GM21786 (cell line): ENCODE measurements around the gene CAMKMT.

Experiments
- ATAC-seq: cut with Tn5 transposase; IDR thresholded peaks from one replicate; pipeline ENCODE4 v1.9.1; 2021; ENCODE audit not compliant: unreplicated experiment

Gene CAMKMT

DNA sequence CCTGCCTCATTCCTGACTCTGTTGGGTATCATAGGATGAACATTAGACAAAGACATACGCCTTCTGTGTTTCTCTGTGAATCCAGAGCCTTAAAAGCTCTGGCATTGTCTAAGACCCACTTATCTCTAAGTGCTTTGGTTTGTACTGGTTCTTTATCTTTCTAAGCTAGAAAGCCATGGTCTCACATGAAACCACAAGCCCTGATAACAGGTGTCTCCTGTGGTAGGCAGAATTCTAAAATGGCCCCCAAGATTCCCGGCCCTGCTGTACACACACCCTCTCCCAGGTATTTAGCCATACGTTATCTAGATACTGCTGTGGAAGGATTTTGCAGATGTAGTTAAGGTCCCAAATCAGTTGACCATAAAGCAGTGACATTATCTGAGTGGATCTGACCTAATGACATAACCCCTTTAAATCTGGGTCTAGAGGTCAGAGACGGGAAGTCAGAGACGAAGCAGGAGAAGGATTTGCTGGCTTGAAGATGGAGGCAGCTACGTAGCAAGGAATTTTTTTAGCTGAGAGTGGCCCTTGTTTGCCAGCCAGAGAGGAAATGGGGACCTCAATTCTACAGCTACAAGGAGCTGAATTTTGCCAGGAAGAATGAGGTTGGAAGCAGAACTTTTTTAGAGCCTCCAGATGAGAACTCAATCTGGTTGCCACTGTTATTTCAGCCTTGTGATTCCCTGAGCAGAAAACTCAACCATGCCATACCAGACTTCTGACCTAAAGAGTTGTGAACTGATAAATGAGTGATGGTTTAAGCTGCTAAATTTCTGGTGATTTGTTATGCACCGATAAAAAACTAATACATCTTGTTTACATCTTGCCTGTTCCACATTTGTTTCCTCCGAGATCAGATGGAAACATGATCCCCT lies 186.7 kb downstream of the CAMKMT start:
- ATAC-seq = no peak

DNA sequence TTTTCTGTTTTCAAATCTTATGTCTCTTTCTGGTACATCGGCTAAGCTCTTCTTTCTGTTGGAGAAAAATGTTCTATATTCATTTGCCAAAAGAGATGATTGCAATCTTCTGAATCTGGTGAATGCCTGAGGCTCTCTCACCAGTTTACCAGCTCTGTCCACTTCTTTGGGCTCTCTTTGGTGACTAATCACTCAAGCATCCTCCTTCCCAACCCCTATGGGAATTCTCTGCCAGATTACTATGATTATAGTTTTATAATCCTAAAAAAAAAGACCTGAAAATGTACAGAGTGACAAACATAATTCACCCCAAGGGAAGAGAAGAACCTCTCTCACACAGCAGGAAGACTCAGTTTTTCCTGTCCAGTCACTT lies 187.3 kb downstream of the CAMKMT start:
- no peak for ATAC-seq

DNA sequence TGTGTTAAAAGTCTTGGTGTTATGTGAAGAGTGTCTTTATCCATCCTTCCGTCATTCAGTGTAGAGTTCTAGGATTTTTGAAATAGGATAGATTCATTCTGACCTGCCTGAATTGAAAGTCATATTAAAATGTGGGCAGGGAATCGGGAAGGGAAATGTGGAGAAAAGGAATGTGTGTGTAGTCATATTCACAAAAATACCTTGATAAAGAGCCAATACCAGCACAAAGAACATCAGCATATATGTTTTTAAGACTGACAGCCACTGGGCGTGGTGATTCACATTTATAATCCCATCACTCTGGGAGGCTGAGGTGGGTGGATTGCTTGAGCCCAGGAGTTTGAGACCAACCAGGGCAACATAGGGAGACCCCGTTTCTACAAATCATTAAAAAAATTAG lies 188.1 kb downstream of the CAMKMT start:
- ATAC-seq = no peak

DNA sequence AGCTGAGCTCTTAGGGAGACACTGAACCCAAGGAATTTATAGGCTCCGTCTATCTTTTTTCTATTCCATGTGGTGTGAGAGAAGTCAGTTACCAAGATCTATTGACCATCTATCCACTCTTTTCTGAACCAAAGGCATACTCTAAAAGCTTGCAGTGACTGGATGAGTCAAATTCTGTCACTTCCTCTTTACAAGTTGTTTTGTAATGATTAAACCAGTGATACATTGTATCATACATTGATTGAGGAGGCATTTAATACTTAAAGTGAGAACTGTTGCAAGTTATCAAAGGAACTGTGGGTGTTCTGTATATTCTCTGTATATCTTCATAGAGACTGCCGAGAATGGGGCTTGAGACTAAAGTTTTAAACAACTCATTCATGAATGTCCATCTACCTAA lies 188.8 kb downstream of the CAMKMT start:
- peak; percentile 44 for ATAC-seq

DNA sequence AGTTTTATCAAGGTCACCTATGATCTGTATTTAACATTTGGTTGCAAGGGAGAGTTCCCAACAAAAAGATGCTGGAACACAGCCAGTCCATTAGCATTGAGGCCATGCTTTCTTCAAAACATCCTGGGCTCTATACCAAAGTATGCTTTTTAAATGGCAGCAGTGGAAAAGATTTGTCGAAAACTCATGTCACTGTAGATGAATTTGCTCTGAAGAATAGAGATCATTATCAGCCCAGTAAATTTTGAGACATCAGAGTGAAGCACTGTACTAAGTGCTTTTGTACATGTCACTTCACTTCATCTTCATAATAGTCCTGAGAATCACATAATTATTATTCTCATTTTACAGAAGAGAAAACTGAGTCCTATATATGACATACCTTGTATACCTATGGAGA lies 189.8 kb downstream of the CAMKMT start:
- no peak for ATAC-seq

DNA sequence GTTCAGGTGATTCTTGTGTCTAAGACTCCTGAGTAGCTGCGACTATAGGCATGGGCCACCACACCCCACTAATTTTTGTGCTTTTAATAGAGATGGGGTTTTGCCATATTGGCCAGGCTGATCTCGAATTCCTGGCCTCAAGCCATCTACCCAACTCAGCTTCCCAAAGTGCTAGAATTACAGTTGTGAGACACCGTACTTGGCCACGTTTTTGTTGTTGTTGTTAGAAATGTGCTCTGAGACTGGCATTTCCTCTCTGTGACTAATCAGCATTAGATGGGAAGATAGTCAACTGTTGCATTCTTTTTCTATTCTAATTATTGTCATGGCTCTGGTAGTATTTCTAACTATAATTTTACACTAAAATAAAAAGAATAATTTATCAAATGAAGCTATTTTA lies 191.7 kb downstream of the CAMKMT start:
- ATAC-seq = no peak

DNA sequence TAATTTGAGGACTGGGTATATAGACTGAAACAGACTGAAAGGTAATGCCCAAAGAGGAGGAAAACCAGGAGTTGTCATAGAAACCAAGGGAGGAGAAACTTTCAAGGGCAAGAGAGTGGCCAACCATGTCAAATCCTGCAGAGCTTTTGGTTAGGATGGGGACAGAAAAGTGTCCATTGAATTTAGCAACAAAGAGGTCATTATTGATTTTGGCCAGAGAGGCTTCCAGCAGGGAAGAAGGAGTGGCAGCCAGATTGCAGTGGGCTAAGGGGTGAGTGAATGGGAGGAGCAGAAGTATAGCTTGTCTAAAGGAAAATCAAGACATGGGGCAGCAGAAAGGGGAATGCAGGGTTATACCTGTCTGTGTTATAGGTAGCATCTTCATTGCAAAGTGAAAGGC lies 194.0 kb downstream of the CAMKMT start:
- no peak for ATAC-seq

DNA sequence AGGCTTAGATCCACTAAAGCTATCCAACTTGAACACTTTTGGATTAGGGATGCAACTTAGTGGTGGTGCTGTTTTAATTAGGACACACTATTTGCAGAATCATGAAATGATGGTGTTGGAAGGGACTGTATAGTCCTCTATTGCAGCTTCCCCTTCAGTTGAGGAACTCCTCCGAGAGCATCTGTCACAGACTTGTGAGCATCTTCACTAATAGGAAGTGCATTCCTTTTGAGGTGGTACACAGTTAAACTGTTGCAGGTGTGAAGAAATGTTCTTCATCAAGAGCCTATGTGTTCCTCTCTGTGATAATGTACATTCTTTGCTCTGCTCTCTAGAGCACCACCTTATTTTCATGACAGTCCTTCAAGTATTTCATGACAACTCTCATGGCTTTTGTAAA lies 197.4 kb downstream of the CAMKMT start:
- ATAC-seq = no peak

DNA sequence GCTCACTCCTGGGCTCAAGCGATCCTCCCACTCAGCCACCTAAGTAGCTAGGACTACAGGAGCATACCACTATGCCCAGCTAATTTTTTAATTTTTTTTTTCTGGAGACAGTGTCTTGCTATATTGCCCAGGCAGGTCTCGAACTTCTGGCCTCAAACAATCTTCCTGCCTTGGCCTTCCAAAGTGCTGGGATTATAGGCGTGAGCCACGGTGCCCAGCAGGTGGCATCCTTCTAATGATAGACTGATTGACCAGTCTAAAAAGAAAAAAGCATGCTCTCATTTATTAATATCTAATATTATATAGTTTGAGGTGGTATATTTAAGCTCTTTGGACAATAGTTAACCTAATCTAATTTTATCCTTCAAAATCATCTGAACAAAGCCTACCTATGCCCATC lies 198.6 kb downstream of the CAMKMT start:
- ATAC-seq = no peak

DNA sequence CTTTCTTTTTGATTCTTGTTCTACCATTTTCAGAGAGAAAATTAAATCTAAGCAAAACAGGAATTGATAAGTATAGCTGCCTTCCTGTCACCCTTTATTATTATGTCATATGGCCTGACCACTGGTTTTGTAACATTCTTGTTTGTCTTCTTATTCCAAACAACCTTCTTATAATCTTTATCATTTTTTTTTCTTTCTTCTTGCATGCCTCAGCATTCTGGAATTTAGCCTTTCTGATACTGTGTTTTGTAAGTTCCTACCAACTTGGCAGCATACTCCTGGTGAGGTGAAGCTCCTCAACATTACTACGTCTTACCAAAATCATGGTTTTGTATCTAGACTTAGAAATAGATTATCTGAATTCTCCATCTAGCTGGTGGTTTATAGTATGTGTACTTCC lies 199.2 kb downstream of the CAMKMT start:
- ATAC-seq = no peak

DNA sequence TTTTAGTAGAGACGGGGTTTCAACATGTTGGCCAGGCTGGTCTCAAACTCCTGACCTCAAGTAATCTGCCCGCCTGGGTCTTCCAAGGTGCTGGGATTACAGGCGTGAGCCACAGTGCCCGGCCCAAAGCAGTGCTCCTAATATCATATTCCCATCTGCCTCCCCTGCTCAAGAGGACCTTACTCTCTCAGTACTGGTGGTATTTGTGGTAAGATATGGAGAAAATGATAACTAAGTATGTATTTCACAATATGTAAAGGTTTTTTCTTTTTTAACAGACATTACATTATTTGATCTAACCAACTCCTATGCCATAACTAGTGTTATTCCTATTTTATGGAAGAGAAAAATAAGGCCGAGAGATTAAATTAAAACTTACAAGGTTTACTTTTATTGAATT lies 201.0 kb downstream of the CAMKMT start:
- no peak for ATAC-seq

DNA sequence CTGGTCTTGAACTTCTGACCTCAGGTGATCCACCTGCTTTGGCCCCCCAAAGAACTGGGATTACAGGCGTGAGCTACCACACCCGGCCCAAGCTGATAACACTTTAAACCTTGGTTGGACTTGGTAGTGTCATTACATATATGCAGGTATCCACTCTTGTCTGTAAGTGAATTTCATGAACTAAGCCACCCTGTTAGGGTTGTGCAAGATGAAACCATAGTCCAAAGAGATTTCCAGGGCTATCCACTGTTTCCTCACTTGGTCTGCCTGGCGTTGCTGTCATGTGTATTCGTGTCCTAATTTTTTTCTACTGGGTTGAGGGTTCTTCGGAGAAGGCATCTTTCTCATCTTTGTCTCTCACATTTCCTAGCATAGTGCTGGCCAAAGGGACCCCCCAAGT lies 203.0 kb downstream of the CAMKMT start:
- no peak for ATAC-seq

DNA sequence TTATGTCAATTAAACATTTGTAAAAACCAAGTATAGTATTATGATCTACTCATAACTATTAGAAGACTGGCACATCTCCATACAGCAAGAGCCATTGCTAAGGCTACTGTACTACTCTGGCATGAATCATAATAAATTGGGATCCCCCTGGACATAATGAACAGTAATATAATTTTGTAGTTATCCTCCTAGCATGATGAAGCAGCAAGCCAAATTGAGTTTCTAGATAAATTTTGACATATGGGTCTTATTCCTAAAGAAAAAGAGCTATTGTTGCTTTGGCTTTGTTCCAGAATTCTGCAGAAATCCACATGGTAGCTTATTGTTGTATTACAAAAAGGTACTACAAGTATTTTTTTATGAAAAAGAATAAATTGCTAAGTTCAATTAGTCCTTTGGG lies 204.3 kb downstream of the CAMKMT start:
- no peak for ATAC-seq

DNA sequence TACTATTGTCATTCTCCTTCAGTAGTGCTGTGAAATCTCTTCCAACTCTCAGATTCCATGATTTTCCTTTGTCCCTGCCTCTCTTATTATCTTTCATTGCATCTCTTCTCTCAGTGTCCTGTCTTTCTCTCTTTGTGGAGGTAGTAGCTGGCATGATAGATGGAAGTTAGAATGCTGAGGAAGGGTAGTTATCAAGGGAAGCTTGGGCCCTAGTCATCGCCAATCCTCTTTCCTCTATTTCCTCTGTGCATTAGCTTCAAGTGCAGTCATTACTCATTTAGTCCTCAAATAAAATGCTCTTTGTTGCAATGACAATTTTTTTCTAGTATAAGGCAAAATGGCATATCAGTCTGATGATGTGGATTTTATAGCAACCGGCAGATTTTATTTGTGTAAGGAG lies 207.7 kb downstream of the CAMKMT start:
- no peak for ATAC-seq

DNA sequence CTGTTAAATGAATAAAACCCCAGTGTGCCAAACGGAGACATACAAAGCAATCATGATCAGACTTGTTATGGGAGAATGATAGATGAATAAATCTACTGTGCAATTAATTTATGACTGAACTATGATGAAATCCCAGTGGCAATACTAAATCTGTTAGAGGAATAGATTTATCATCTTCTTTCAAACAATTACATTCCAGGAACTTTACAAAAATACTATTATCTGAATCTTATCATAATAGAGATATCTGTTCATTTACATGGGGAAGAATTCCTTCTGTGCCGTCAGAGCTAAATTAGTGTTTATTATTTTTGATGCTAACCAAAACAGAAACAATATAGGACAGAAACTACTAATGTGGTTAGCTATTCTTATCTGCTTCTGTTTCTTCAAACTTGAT lies 208.5 kb downstream of the CAMKMT start:
- ATAC-seq = no peak

DNA sequence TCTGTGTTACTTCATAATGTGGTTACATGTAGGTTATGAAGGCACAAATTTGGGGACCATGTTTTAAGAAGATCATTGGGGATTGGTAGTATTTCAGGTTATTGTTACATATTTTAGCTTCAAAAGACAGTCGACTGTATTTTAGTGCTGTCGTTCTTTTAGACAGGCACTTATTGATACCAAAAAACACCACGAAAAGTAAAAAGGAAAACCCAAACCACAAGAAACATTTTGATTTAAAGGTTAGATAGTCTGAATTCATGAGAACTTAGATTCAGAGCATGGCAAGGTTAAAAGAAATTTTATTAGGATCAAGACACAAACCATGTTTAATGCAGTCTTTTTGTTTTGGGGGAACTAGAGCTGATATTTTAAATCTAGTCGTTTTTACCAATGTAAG lies 209.0 kb downstream of the CAMKMT start:
- ATAC-seq = no peak

DNA sequence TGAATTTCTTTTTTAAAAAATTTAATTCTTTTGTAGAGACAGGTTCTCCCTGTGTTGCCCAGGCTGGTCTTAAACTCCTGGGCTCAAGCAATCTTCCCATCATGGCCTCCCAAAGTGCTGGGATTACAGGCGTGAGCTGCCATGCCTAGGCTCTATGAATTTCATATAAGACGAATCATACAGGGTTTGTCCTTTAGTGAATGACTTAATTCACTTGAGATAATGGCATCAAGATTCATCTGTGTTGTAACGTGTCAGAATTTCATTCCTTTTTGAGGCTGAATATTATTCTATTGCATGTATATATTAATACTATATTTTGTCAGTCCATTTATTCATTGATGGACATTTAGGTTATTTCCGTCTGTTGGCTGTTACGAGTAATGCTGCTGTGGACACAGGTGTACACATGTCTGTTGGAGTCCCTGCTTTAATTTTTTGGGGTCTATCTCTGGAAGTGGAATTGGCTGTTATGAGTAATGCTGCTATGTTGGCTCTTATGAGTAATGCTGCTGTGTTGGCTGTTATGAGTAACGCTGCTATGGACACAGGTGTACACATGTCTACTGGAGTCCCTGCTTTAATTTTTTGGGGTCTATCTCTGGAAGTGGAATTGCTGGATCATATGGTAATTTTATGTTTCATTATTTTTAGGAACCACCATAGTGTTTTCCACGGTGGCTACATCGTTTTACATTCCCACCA lies 210.6 kb downstream of the CAMKMT start:
- ATAC-seq = no peak

DNA sequence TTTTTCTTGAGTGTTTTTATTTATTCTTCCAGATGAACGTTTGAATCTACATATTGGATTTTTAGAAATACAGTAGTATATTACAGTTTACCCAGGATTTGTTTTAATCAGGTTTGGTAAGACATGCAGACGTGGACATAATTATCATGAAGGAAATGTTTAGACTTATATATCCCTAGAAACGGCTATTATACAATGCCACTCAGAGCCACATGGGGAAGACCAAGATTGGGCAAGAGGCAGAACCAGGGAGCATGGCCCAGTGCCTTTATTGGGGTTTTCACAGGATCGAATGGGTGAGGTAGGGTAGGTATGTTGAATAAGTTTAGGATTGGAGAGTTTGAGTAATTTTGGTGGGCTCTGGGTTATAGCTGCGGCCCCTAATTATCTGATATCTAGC lies 212.2 kb downstream of the CAMKMT start:
- ATAC-seq = no peak

DNA sequence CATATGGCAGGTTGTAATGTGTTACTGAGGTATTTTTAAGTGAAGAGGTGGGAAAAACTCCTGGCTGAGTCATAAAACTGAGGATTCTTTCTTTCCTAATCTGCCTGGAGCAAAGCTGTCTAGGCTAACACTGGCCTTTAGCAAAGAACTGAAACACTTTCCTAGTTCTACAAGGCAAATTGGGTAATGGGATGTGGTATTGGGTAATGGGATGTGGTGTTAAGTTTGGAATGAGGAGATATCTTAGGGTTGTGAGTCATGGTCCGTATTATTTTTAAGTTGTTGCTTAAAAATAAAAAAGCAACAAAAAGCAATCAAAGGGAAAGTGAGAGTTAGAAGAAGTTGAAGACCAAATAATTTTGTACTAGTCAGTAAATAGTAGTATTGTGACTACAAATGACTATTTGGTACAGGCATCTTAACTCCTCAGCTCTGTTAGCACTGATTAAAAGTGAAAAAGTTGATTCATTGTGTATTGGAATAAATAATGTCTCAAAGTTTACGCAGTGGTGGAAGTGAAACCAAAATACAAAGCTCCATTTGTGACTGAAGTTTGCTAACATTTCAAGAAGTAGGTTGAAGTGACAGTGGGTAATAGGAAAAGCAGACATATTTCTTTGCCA lies 216.8 kb downstream of the CAMKMT start:
- ATAC-seq = peak; percentile 85

DNA sequence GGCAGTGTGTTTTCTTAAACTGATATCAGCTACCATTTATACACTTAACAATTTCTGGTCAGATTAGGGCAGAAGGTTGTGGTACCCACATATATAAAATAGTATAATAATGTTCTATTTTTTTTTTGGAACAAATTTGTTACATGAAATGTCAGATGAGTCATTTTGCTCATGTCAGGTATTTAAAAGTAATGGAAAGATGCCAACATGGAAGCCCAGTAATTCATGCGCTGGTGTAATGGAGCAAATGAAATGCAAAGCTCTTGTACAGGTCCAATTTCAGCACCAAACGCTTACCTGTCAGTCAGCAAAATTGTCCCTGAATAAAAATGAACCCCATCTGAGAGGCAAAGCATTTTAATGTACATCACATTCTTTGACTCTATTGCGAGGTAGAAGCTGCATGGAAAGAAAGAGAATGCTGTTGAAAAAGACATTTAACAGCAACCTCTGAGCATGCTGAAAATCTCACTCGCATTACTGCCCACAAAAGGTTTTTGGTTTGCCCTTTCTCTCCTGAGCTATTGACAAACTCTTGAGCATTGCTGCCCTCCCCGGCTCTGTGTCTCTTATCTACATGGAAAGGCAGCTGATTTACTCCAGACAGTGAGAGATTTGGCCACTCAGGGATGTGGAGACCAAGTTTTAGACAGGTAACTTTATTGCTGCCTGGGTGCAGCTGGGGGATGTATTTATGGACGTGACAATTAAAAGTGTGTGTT lies 217.5 kb downstream of the CAMKMT start:
- ATAC-seq = no peak

DNA sequence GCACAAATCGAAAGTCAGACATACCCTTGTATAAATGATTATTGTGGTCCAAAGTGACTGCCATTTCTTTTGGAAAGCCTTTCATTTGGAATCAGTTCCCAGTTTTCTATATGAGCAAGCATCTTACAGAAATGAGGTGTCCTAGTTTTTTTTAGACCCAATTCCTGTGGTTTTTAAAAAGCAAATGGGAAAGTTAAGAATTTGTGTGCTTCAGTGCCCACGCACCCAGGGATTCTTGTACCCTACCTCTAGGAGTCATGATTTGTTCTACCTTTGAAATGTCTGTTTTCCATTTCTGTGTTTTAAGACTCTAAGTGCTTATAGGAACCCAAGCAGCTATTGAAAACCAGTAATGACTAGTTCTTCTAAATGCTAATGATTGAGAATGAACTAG lies 218.1 kb downstream of the CAMKMT start:
- ATAC-seq = no peak
